T47D (cell line): ENCODE results near the gene ACIN1.

ENCODE experiments used
- DNase-seq, 2 experiments: peaks; one replicate each; pipeline versions ENCODE4 v3.0.0 to v3.0.0-alpha.2; 2011 to 2012; ENCODE audit warnings: low read depth in 1 of 2, low spot score in 1 of 2
- JUND ChIP-seq: IDR thresholded peaks from 2 replicates; pipeline ENCODE4 v1.6.1; 2012; ENCODE audit warnings: low read depth
- in situ Hi-C: cut with HindIII; loops from 2 replicates; pipeline ENCODE4 v1.10.0; 2016; ENCODE audit warnings: low sequenced_read_pairs, low pct_unique_long_range_greater_than_20kb

Gene ACIN1

DNA sequence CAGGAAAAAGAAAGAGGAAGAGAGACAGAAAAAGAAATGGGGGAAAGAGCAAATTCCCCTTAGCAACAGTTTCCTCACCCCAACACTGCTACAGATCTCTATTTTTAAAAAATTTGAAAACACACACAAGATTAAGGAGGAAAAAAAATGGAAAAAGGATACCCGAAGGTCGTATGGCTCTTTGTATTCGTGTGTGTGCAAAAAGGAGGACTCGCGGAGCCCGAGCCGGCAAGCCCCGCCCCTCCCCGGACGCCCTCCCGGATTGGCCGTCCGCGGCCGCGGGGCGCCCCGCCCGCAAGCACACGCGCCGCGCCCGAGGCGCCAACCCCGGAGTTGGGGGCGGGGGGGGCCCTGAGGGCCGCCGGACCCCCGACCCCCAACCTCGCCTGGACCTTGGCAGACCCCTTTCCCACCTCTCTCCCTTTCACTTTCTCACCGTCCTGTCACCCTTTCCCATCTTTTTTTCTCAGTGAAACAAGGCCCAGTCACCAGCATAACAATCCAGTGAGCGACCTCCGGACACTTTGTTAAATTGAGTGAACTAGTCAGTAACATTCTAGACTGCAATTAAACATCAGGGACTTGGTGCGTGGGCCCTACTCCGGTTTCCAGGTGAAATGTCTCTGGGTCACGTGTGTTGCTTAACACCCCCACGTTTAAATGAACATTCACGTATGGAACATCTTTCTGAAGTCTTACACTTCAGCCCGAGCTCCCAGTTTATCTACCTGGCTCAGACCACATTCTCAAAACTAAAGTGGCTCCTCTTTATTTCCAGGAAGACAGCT lies 84.8 kb downstream of the ACIN1 start, which contains the start of gene C14orf93:
Gene C14orf93, minus strand, starts transcription at position 205 of the 788 bp plus-strand sequence. CDS start 11,120 bp downstream, outside the sequence.
- in situ Hi-C loops = no loop called here
- TF ChIP-seq JUND = no peak
- peak; percentile 50 to 70 for DNase-seq

DNA sequence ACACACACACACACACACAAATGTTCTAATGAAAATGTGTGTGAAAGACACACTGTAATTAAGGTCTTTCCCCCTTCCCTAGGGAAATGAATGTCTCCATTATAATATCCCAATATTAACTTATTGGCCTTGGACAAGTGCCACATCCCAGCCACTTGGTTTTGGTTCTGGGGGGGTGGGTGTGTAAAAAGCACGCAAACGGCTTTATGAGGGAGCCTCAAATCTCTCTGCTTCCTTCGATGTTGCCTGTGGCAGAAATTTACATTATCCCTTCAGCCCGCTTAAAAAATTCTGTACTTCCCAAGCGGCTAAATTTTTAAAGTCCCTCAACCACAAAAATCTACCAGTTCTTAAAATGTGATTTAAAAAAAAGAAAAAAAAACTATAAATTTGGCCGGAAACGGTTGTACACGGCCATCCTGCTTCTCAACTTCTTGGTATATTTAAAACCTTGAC lies 85.4 kb downstream of the ACIN1 start:
- TF ChIP-seq JUND = no peak
- DNase-seq = no peak
- in situ Hi-C loops = no loop called here

DNA sequence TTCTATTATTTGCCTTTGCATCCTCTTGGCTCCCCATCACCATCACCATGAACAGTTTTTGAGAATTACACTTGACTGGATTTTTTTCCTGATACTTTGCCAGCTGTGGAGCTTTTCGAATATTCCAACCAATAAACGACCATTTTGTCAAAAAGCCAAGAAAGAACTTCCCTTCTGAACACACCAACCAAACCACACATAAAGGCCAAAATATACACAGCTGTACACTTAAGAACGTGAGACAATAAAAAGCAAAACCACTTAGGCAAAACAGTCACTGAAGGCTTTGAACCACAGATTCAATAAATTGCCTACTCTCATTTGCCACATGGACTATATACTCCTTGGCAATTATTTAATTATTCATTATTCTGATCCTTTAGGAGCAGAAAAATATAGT lies 86.1 kb downstream of the ACIN1 start:
- in situ Hi-C loops = no loop called here
- no peak for DNase-seq
- TF ChIP-seq JUND = no peak
